SK-N-MC (cell line): Measurements from ENCODE around the gene ELAVL1.

ENCODE experiments used
- EZH2 ChIP-seq: fragments of 200-600 bp; sonication (generic); IDR thresholded peaks from one replicate; pipeline ENCODE4 v1.6.1; 2017; ENCODE audit warnings: antibody characterized with exemption
- POLR2AphosphoS5 ChIP-seq: IDR thresholded peaks from 2 replicates; pipeline ENCODE4 v1.6.1; 2012; ENCODE audit warnings: mild to moderate bottlenecking, low read depth, low read length, borderline replicate concordance

DNA sequence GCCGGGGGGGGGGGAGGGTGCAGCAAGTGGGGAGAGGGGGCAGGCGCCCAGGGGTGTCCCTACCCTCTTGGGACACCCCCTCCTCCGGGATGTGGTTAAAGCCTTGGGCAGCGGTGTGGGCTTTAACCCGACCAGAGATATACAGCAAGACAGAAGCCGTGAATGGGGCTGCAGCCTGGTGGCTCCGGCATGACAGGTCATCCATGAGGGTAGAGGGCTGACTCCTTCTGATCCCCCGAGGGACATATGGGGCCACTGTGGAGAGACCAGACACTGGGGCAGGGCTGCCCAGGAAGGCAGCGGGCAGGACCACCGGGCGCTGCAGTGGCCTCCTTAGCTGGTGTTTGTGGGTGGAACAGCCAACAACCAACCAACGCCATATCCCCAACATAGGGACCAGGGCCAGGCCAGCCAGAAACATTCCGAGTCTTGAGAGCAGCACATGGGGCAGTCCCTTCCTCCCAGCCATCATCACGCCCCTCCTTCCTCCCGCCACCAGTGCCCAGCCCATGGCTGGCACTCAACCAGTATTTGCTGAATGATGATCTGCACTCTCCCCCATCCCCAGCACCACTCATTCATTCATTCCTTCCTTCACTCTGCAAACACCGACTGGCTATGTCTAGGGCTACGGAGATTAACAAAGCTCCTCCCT lies 18.2 kb downstream of the ELAVL1 start:
- TF ChIP-seq POLR2AphosphoS5 (no peak), EZH2 (no peak)
